Endometrial microvascular endothelial cells (primary cell): ENCODE results near the gene ODAD2. TPM values are rescaled to one million over a fixed set of nuclear protein-coding genes. Genes with fewer than 3 reads are reported as not detected.

Experiments used
- in situ Hi-C: cut with HindIII; loops from 2 replicates; pipeline ENCODE4 v1.10.0; 2017; ENCODE audit warnings: low sequenced_read_pairs, low pct_unique_long_range_greater_than_20kb; ENCODE audit errors: inconsistent ontology term
- total RNA-seq: library from RNA; depleted of rRNA; stranded (reverse); fragments of >200 nt; gene quantifications from one replicate; pipeline ENCODE4 v1.2.3, GENCODE V29; 2015; ENCODE audit errors: inconsistent ontology term

The ODAD2 gene
- total RNA-seq, 1 donor from 2014 or later, result 8.8 TPM

DNA sequence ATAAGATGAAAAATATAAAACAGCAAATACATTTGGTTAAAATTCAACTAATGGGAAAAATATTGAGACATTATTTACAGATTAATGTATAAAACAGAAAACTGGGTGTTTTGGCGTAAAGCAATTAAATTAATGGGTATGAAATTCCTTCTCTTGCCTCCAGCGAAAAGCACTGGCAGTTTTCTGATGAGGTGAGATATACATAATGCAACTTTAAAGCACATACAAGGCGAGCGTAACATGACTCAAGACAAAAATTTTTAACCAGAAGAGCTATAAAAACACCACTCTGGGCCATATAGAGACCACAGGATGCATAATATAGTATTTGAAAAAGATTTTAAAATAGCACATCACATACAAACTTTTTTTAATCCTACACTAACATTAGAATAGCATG is 120.6 kb downstream of the ODAD2 start:
- in situ Hi-C loops, result no loop called here

- in situ Hi-C loops, result no loop called here
Observed at GRCh38 chr10:27865221-27865635, 133.7 kb downstream of the ODAD2 start.

DNA sequence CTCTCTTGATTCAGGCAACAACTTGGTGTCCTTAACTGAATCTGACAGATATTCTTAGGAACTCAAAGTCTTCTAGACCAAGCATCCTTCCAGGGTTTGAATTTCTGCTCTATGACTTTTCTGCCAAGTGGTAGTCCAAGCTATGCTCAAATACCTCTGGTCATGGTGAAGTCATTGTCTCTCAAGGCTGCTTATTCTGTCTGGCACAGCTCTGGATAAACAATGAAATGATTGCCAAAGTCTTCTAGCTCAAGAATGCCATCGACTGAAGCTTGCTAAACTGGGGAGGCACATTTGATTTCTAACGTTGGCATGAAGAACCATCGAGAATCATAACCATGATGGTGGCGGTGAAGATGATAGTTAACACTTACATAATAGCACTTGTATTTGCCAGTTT is 137.1 kb downstream of the ODAD2 start:
- in situ Hi-C loops, result no loop called here

GRCh38 chr10:27857616-27858015 is 141.3 kb downstream of the ODAD2 start:
- in situ Hi-C loops, result no loop called here

GRCh38 chr10:27844223-27844622 is 154.7 kb downstream of the ODAD2 start:
- in situ Hi-C loops, result no loop called here

- in situ Hi-C loops, result no loop called here
Observed at GRCh38 chr10:27838901-27839300, 160.0 kb downstream of the ODAD2 start.

GRCh38 chr10:27838361-27838760 is 160.5 kb downstream of the ODAD2 start:
- in situ Hi-C loops, result no loop called here

GRCh38 chr10:27834476-27834875 is 164.4 kb downstream of the ODAD2 start:
- in situ Hi-C loops, result no loop called here

DNA sequence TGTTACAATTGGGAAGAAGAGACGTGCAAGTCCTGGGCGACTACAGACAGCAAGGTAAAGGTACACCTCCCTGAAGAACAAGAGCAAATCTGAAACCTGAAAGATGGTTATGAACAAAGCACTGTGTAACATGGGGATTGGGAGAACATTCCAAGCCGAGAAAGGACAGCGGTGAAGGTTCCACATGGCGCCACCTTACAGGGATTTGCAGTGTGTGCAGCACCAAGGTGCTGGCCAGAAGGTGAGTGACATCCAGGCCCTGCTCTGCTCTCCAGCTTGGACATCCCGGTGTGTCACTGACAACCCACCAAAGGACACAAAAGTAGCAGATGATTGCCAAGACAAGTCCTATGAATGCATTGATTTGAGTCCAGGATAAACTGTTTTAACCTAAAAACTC is 165.1 kb downstream of the ODAD2 start:
- in situ Hi-C loops, result no loop called here

DNA sequence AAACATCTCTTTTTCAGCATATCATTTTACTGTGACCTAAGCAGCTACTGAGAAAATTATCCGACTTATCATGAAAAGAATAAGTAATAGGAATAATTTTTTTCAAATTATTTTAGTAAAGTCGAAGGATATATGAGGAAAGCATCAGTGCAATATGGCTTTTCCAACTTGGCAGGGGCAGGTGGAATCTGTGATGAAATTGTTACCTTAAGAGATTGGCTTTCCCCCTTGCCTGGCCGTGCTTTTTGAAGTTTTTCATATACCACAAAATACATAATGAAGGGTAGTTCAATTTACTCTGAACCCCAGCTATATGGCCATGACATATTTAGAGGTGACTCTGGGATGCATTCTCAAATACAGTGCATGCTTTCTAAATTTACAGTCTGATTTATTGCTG is 166.1 kb downstream of the ODAD2 start:
- in situ Hi-C loops, result no loop called here

- in situ Hi-C loops, result no loop called here
Observed at GRCh38 chr10:27826369-27826768, 172.5 kb downstream of the ODAD2 start.

GRCh38 chr10:27822301-27822700 is 176.6 kb downstream of the ODAD2 start:
- in situ Hi-C loops, result no loop called here

GRCh38 chr10:27820637-27821036 is 178.2 kb downstream of the ODAD2 start:
- in situ Hi-C loops, result no loop called here

DNA sequence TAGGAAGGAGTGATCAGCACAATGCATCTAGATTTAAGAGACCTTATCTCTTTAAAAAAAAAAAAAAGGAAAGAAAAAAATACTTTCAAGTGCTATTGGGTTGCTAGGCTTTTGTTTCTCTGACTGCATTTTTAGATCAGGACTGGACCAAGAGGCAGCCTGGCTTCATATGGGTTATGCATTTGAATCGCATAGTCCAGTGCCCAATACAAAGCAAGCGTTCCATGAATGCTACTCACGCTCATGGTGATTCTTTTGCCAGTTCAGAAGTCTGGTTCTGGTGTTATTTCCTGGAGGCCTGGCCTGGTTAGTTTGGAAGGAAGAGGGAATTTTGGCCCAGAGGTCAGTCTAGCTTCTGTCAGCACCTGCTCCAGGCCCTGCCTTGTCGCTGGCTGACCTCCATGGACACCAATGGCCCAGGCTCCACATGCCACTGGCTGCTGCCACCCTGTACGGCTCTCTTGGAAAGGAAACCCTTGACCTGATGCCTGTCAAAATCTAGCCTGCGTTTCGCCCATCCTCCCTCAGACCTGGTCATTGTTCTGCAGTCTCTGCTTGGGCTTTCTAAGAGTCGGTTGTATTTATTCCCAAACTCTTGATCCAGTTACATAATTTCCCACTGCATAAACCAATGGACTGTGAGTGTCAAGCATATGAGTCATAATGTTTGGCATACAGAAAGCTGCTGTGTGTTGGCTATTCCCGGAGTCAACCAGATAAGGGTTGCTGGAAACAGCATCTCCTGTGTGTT is 178.9 kb downstream of the ODAD2 start:
- in situ Hi-C loops, result no loop called here

DNA sequence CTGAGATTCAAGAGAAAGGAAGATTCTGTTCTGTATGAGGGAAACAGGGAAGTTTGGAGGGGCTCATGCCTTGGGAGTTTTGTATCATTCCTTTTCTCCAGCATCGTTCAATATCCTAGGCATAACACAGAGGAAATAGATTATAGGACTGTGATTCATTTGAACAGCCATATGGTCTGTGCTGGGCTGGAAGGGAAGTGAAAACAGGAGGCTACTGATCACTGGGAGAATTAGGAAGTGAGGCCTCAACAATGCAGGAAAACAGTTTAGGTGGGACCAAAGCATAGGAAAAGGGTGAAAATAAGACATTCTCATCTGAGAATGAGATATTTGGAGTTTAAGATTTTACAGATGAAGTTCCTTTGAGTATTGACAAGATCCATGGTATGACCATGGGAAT is 182.6 kb downstream of the ODAD2 start:
- in situ Hi-C loops, result no loop called here

- in situ Hi-C loops, result no loop called here
Observed at GRCh38 chr10:27815846-27816245, 183.0 kb downstream of the ODAD2 start.

GRCh38 chr10:27815261-27815660 is 183.6 kb downstream of the ODAD2 start:
- in situ Hi-C loops, result no loop called here

GRCh38 chr10:27805180-27805579 is 193.7 kb downstream of the ODAD2 start:
- in situ Hi-C loops, result no loop called here

- in situ Hi-C loops, result no loop called here
Observed at GRCh38 chr10:27804136-27804535, 194.7 kb downstream of the ODAD2 start.

- in situ Hi-C loops, result no loop called here
Observed at GRCh38 chr10:27801171-27801785, 197.6 kb downstream of the ODAD2 start.

DNA sequence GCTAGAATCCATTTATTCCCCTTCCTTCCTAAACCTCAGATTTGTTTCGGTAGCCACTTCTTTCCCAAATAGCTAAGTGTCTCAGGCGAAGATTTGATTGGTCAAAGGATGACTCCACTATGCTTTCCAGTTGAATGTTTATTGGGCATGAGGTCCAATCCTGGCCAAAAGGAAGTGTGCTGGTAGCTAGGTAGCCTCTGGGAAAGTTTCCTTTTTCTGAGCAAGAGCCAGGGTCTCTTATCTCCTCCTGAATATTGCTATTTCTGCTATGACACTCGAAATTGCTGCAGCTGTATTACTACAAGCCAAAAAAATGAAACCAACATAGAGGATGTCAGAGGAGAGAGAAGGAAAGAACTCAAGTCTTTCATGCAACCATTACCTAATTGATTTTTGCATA is 199.8 kb downstream of the ODAD2 start:
- in situ Hi-C loops, result no loop called here
